Cardiac fibroblast (primary cell): ENCODE measurements around the gene STOML3.
A peak's percentile ranks its signal among the peaks of the same experiment; 100 is the strongest.

Experiments
- DNase-seq, 2 donors: peaks; one replicate each; pipeline versions ENCODE4 v3.0.0 to v3.0.0-alpha.2; 2010; ENCODE audit warnings: low read depth in 2 of 2
- H3K4me3 ChIP-seq, 2 donors: replicated peaks in 1 of 2; 1 replicate in 1 of 2; 2 replicates in 1 of 2; pipeline ENCODE4 v1.5.1; 2011; ENCODE audit warnings: low read depth in 2 of 2, low read length in 2 of 2, mild to moderate bottlenecking in 2 of 2, moderate library complexity in 1 of 2
- TF ChIP-seq, protein P1 (sequence below): IDR thresholded peaks from one replicate; pipeline ENCODE4 v1.5.1; 2011; ENCODE audit warnings: low read depth, mild to moderate bottlenecking, low read length, inconsistent platforms

The STOML3 gene

DNA sequence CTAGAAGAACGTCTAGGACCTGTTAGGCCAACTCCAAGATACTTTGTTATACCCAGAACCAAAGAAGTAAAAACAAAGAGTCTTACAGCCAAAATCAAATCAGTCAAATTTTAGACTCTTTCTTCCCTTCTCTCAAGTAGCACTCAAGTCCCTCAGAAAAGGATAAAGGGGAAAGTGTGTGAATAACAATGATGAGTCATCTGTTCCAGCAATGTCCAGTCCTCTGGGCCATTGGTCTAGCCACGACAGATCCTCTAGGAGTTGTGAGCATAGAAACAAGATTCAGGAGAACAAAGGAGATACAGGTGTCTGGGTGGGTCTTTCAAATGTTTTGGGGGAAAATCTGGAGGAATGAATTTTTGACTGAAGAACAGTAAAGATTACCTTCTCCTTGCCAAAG, 36.3 kb downstream of the STOML3 start:
- TF ChIP-seq, protein P1, sequence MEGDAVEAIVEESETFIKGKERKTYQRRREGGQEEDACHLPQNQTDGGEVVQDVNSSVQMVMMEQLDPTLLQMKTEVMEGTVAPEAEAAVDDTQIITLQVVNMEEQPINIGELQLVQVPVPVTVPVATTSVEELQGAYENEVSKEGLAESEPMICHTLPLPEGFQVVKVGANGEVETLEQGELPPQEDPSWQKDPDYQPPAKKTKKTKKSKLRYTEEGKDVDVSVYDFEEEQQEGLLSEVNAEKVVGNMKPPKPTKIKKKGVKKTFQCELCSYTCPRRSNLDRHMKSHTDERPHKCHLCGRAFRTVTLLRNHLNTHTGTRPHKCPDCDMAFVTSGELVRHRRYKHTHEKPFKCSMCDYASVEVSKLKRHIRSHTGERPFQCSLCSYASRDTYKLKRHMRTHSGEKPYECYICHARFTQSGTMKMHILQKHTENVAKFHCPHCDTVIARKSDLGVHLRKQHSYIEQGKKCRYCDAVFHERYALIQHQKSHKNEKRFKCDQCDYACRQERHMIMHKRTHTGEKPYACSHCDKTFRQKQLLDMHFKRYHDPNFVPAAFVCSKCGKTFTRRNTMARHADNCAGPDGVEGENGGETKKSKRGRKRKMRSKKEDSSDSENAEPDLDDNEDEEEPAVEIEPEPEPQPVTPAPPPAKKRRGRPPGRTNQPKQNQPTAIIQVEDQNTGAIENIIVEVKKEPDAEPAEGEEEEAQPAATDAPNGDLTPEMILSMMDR, result no peak
- peak in 1 of 2 donors; percentile 5 for DNase-seq
- H3K4me3 ChIP-seq, result no peak overlapping the region

GRCh38 chr13:38952827-38953226, 37.8 kb downstream of the STOML3 start:
- TF ChIP-seq, protein P1, result no peak
- DNase-seq, result no peak
- H3K4me3 ChIP-seq, result no peak overlapping the region

DNA sequence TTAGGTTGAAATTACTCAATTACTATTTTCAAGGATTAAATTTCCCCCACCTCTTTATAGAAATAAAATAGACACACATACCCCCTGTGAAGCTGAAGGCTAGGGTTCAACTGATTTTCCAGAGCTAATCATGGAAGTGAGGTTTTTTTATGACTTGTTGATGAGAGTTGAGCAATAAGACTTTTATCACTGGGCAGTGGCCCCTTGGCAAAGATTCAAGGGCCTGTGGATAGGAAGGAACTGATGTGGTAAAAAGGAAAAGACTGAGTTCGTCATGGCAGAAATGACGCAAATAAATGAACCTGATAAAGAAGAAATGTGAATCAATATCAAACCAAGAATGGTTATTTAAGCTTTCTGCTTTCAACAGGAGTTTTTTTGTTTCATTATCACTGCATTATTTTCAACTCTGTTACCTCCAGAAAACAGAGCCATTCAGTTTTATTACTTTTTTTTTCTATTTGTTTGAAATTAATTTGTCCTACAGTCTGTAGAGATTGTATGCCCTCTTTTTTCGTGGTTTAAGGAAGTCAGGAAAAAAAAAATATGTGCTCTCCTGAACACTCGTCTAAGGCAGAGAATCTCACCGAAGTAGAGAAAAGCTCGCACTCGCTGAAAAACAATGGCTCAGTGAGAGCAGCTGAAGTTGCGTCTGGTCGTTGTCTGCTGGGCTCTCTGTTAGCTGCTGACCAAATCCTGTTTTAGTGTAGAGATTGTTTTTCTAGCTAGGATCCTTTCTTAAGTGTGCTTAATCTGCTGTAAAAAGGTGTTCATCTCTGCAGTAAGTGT, 38.9 kb downstream of the STOML3 start:
- peak; percentile 3 to 49 for DNase-seq
- TF ChIP-seq, protein P1, result no peak
- no peak overlapping the region for H3K4me3 ChIP-seq

- TF ChIP-seq, protein P1, result no peak
- no peak for DNase-seq
- no peak overlapping the region for H3K4me3 ChIP-seq
Observed at GRCh38 chr13:38950987-38951386, 39.6 kb downstream of the STOML3 start.

- DNase-seq, result no peak
- TF ChIP-seq, protein P1, result no peak
- no peak overlapping the region for H3K4me3 ChIP-seq
Observed at GRCh38 chr13:38947054-38947453, 43.6 kb downstream of the STOML3 start.

- no peak overlapping the region for H3K4me3 ChIP-seq
- TF ChIP-seq, protein P1, result no peak
- DNase-seq, result no peak
Observed at GRCh38 chr13:38944219-38944618, 46.4 kb downstream of the STOML3 start.
